DND-41 (cell line): ENCODE results near the gene PDIA5.
"Not testable (repeated sequence)": the region's sequence is repeated elsewhere in the genome, so short reads cannot be mapped to it uniquely, and the experiment has no call there.

Source experiments
- ATAC-seq: fragments of 200-7000 bp; cut with Tn5 transposase; 3 replicates; pipeline ENCODE4 v1.9.1; 2021; ENCODE audit warnings: low read depth; ENCODE audit not compliant: insufficient read depth
- DNase-seq: peaks from one replicate; pipeline ENCODE4 v3.0.0-alpha.2; 2020
- H2AFZ ChIP-seq: 2 replicates; pipeline ENCODE4 v1.6.0; 2012; ENCODE audit warnings: low read depth, low read length
- H3K27ac ChIP-seq: 2 replicates; pipeline ENCODE4 v1.5.1; 2012; ENCODE audit warnings: low read length, inconsistent platforms
- H3K27me3 ChIP-seq: fragments of 200-600 bp; sonication (generic); 2 replicates; pipeline ENCODE4 v1.6.0; 2012; ENCODE audit warnings: low read length, mild to moderate bottlenecking, inconsistent platforms; ENCODE audit not compliant: insufficient read depth, poor library complexity
- H3K36me3 ChIP-seq: 2 replicates; pipeline ENCODE4 v1.5.1; 2012; ENCODE audit warnings: low read length, inconsistent platforms; ENCODE audit not compliant: insufficient read depth
- H3K4me1 ChIP-seq: 2 replicates; pipeline ENCODE4 v1.5.1; 2012; ENCODE audit warnings: mild to moderate bottlenecking, low read length; ENCODE audit not compliant: insufficient read depth
- H3K4me2 ChIP-seq: 2 replicates; pipeline ENCODE4 v1.6.0; 2012; ENCODE audit warnings: mild to moderate bottlenecking, moderate library complexity, low read length, inconsistent platforms; ENCODE audit not compliant: insufficient read depth
- H3K4me3 ChIP-seq, 2 experiments: fragments of 200-600 bp in 1 of 2; shearing (Covaris generic) in 1 of 2; 2 replicates each; pipeline ENCODE4 v1.5.1; 2012 to 2016; ENCODE audit warnings: inconsistent platforms in 2 of 2, low read length in 2 of 2, mild to moderate bottlenecking in 2 of 2, low read depth in 1 of 2, moderate library complexity in 1 of 2
- H3K79me2 ChIP-seq: 2 replicates; pipeline ENCODE4 v1.6.0; 2012; ENCODE audit warnings: low read length, inconsistent platforms; ENCODE audit not compliant: insufficient read depth
- H3K9ac ChIP-seq: 2 replicates; pipeline ENCODE4 v1.6.0; 2012; ENCODE audit warnings: low read depth, mild to moderate bottlenecking, inconsistent platforms, low read length, moderate library complexity
- H3K9me3 ChIP-seq: 2 replicates; pipeline ENCODE4 v1.5.1; 2012; ENCODE audit warnings: low read length, moderate library complexity, mild to moderate bottlenecking, inconsistent platforms; ENCODE audit not compliant: insufficient read depth, severe bottlenecking
- H4K20me1 ChIP-seq: 2 replicates; pipeline ENCODE4 v1.6.0; 2012; ENCODE audit warnings: low read length; ENCODE audit not compliant: insufficient read depth
- CTCF ChIP-seq: IDR thresholded peaks from 2 replicates; pipeline ENCODE4 v1.5.1; 2012; ENCODE audit warnings: borderline replicate concordance, low read length, moderate library complexity, mild to moderate bottlenecking; ENCODE audit not compliant: poor library complexity, severe bottlenecking; ENCODE audit errors: extremely low read depth
- EZH2 ChIP-seq: IDR thresholded peaks from 3 replicates; pipeline ENCODE4 v1.6.1; 2012; ENCODE audit warnings: borderline replicate concordance, low read depth, mild to moderate bottlenecking, moderate library complexity, low read length, inconsistent platforms; ENCODE audit not compliant: severe bottlenecking

PDIA5 gene

DNA sequence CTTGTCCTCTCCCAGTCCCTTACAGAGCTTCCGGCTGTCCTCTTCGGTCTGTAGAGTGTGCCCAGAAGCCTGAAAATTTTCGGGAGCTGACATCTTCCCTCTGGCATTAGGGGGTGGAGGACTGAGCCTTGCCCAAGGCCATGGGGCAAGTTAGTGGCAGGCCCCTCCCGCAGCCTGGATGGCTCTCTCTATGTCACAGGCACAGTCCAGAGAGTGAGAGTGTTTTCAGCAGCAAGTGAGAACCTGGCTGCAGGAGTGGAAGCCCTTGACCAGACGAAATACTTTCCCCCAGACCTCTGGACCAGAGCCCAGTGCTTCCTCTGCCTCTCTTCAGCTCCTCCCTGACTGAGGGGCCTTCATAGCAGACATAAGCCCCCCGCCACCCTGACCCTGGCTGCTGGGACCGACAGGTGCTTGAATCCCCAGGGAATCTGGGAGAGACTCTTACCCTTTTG is 84.5 kb downstream of the PDIA5 start:
- DNase-seq: no peak
- no peak for ATAC-seq
- TF ChIP-seq EZH2 (no peak), CTCF (no peak)
- Histone ChIP-seq H3K36me3 (peaks cover 58% of the 10 kb centered on the region), H3K9me3 (no peaks in the 10 kb centered on the region), H3K9ac (no peak overlapping the region), H3K4me2 (no peak overlapping the region), H3K79me2 (no peaks in the 10 kb centered on the region), H3K4me3 (no peak overlapping the region), H2AFZ (no peak overlapping the region), H3K4me1 (no peaks in the 10 kb centered on the region), H4K20me1 (no peaks in the 10 kb centered on the region; the same call in 1 of the 2 replicates), H3K27me3 (no peaks in the 10 kb centered on the region), H3K27ac (peak overlapping the region; percentile 50; the same call in 1 of the 2 replicates)

GRCh38 chr3:123151853-123152420 is 85.1 kb downstream of the PDIA5 start:
- not testable (repeated sequence) for H3K4me1 ChIP-seq, H3K9ac ChIP-seq, H3K4me2 ChIP-seq, H2AFZ ChIP-seq, H3K9me3 ChIP-seq, DNase-seq, H4K20me1 ChIP-seq, H3K27ac ChIP-seq, H3K79me2 ChIP-seq, H3K27me3 ChIP-seq, H3K4me3 ChIP-seq
- 0 out of 3 replicates have a peak, but pooled peaks have one; percentile 27 for ATAC-seq
- peaks cover 58% of the 10 kb centered on the region; the same call in 1 of the 2 replicates for H3K36me3 ChIP-seq

GRCh38 chr3:123152687-123153086 is 85.9 kb downstream of the PDIA5 start:
- Histone ChIP-seq H3K27me3 (no peaks in the 10 kb centered on the region), H3K9me3 (no peaks in the 10 kb centered on the region), H3K4me2 (no peak overlapping the region), H3K27ac (no peak overlapping the region), H3K4me1 (no peaks in the 10 kb centered on the region), H3K4me3 (no peak overlapping the region), H3K36me3 (peaks cover 51% of the 10 kb centered on the region; the same call in 1 of the 2 replicates), H3K79me2 (no peaks in the 10 kb centered on the region), H3K9ac (no peak overlapping the region), H2AFZ (no peak overlapping the region), H4K20me1 (no peaks in the 10 kb centered on the region)
- TF ChIP-seq CTCF: no peak
- no peak for TF ChIP-seq EZH2
- ATAC-seq (no peak), DNase-seq (no peak)

DNA sequence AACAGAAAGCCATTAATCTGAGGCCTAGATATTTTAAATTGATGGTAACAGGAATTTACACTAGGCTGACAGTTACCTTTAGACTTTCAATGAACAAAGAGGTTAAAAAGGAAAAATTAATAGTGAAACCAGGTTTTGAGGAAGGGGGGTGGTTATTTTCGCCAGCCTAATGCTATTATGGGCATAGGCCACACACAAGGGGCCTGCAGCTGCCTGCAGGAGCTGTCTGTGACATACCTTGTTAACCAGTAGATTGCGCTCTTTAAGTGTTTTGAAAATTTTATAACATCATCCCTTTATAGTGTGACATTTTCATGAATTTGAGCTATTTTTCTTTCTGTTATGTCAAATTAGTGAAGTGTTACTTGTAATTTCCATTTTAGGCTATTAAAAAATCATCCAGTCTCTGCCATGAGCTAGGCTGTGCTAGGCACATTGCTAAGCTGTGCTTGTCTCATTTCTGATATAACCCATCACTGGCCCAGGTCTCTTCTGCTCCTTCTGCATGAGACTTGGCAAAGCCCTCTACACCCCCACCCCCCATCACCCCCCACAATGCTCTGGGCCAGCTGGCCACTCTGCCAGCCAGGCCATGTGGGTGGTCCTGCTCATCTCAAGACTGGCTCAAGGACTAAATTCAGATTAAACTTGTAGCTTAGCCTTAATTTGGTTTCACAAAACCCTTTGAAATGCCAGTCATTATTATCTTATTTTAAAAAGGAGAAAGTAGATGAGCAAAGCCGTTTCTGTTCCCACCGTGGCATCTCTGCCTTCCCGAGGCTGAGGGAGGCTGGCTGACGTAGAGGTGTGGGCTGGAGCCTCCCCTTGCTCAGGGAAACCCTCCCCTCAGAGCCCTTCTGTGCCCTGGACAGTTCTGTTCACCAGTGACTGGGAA is 86.5 kb downstream of the PDIA5 start:
- no peaks in the 10 kb centered on the region for H3K9me3 ChIP-seq
- peaks cover 45% of the 10 kb centered on the region; the same call in 1 of the 2 replicates for H3K36me3 ChIP-seq
- ATAC-seq (no peak), DNase-seq (no peak)
- H2AFZ ChIP-seq: no peak overlapping the region
- H3K4me3 ChIP-seq: no peak overlapping the region
- no peaks in the 10 kb centered on the region for H4K20me1 ChIP-seq
- H3K9ac ChIP-seq: no peak overlapping the region
- TF ChIP-seq CTCF (no peak), EZH2 (no peak)
- H3K27ac ChIP-seq: no peak overlapping the region
- H3K79me2 ChIP-seq: no peaks in the 10 kb centered on the region
- no peaks in the 10 kb centered on the region for H3K4me1 ChIP-seq
- H3K4me2 ChIP-seq: no peak overlapping the region
- no peaks in the 10 kb centered on the region for H3K27me3 ChIP-seq
